Memory B cell (primary cell): ENCODE results near the gene NXPE3.

Experiments
- ATAC-seq: fragments of 150-1000 bp; cut with Tn5 transposase; 2 replicates; pipeline ENCODE4 v1.10.0; 2021; ENCODE audit warnings: low read depth, mild to moderate bottlenecking, moderate library complexity
- DNase-seq, 2 donors: peaks; one replicate each; pipeline ENCODE4 v3.0.0; 2022; ENCODE audit warnings: low spot score in 2 of 2
- H3K27ac Mint-ChIP-seq: one replicate; pipeline ENCODE4 v1.8.0; 2022; ENCODE audit warnings: mild to moderate bottlenecking, moderate library complexity, mixed read lengths
- H3K27me3 Mint-ChIP-seq: one replicate; pipeline ENCODE4 v1.8.0; 2022; ENCODE audit warnings: mixed read lengths
- H3K36me3 Mint-ChIP-seq: one replicate; pipeline ENCODE4 v1.8.0; 2022; ENCODE audit warnings: mild to moderate bottlenecking, mixed read lengths
- H3K4me1 Mint-ChIP-seq: one replicate; pipeline ENCODE4 v1.8.0; 2022; ENCODE audit warnings: mixed read lengths
- H3K4me3 Mint-ChIP-seq: one replicate; pipeline ENCODE4 v1.8.0; 2022; ENCODE audit warnings: mild to moderate bottlenecking, moderate library complexity, mixed read lengths
- H3K9me3 Mint-ChIP-seq: one replicate; pipeline ENCODE4 v1.8.0; 2022; ENCODE audit warnings: mixed read lengths

Gene NXPE3

DNA sequence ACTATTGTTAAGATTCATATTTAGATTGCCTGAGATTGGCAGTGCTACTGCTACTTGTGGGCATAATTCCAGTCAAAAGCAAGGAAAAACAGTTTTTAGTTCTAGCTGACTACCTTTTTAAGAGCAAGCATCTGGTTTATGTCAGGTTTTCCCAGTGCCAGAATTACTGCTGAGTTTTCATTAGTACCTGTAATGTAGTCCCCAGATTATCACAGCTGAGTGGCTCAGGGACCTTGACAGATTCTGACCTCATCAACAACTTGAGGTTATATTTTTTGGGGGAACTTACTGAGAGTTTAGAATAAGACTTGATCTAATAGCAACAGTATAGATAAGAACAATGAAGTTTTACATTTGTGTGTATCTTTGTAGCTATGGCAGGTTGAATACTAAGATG lies 31.0 kb downstream of the NXPE3 start:
- H3K9me3 Mint-ChIP-seq: no peaks in the 10 kb centered on the region
- ATAC-seq (no peak), DNase-seq (no peak)
- no peak overlapping the region for H3K4me3 Mint-ChIP-seq
- H3K27me3 Mint-ChIP-seq: no peaks in the 10 kb centered on the region
- H3K36me3 Mint-ChIP-seq: peaks cover 6% of the 10 kb centered on the region
- peaks cover 14% of the 10 kb centered on the region for H3K4me1 Mint-ChIP-seq
- H3K27ac Mint-ChIP-seq: no peak overlapping the region

DNA sequence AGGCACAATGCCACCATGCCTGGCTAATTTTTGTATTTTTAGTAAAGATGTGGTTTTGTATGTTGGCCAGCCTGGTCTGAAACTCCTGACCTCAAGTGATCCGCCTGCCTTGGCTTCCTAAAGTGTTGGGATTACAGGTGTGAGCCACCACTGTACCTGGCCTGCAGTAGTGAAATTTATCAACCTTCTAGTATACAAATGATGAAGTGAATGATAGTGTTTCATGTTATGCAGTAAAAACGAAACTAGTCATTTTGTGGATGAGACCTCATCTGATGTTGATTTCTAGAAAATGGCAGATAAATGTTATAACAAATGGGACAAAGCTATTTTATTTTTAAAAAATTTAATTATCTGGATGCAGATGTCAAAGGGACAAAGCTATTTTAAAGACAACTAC lies 32.9 kb downstream of the NXPE3 start:
- H3K9me3 Mint-ChIP-seq: no peaks in the 10 kb centered on the region
- H3K27ac Mint-ChIP-seq: no peak overlapping the region
- DNase-seq (no peak), ATAC-seq (no peak)
- H3K4me3 Mint-ChIP-seq: no peak overlapping the region
- H3K36me3 Mint-ChIP-seq: peaks cover 2% of the 10 kb centered on the region
- peaks cover 21% of the 10 kb centered on the region for H3K4me1 Mint-ChIP-seq
- no peaks in the 10 kb centered on the region for H3K27me3 Mint-ChIP-seq

DNA sequence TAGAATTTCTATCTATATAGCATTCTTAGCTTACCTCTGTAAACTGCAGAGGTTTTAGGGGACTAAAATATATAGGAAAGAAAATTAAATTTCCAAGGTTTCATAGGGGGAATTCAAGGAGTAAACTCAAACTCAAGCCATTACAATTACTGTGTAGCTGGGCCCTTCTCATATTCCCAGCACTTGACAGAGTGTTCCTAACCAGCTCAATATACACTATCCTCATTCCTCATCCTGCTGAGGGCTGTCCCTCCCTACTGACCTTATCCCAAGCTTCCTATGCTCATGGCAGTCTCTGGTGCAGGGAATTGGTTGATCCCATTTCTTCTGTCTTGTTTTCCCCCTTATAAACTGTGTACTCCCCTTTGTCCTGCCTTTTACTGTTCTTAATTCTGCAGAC lies 33.9 kb downstream of the NXPE3 start:
- Mint-ChIP-seq H3K4me1 (peaks cover 27% of the 10 kb centered on the region), H3K36me3 (peaks cover 5% of the 10 kb centered on the region), H3K27me3 (no peaks in the 10 kb centered on the region), H3K4me3 (no peak overlapping the region), H3K9me3 (no peaks in the 10 kb centered on the region), H3K27ac (no peak overlapping the region)
- DNase-seq: no peak
- no peak for ATAC-seq

DNA sequence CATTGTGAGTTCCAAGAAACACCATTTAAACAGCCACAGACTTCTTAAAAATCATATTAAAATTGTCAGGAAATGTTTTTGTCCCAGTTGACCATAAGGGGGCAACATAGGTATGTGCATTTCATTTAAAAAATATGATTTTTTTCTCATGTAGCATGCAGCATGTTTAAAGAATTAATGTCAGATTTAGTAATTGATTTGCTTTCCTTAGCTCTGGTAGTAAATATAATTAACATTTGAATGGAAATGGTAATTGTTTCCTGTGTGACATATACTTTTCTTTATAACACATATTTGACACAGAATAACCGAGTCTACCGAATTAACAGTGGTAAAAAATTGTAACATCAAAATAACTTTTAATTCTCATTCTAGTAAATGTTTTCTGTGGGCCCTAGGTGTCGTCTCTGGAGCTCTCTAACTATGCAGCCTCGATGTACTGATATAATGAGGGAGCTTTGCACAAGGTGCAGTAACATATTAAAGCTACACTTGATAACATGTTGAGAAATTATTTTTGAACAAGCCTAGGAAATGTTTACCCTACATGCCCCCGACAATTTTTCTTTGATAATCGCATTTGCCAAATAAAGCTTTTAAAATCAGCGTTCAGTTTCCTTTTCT lies 34.9 kb downstream of the NXPE3 start:
- H3K27ac Mint-ChIP-seq: peak overlapping the region; percentile 58
- DNase-seq (peak in 1 of 2 donors; percentile 26), ATAC-seq (no peak)
- peaks cover 29% of the 10 kb centered on the region for H3K4me1 Mint-ChIP-seq
- H3K4me3 Mint-ChIP-seq: no peak overlapping the region
- no peaks in the 10 kb centered on the region for H3K9me3 Mint-ChIP-seq
- H3K27me3 Mint-ChIP-seq: no peaks in the 10 kb centered on the region
- peaks cover 7% of the 10 kb centered on the region for H3K36me3 Mint-ChIP-seq

DNA sequence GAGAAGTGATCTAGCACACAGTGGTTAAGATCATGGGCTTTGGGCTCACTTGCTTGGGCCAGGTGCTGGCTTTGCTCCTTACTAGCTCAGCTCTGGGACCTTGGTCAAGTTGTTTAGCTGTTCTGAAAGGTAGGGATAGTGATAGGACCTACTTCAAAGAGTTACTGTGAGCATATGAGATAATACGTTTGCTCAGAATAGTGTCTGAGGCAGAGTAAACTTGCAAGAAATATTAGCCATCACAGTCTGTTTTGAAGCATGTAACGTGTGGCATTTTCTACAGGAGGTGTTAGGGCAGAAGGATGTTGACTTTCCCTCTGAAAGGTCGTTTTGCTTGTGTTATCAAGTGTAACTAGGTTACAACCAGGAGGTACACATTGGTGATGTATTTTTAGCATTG lies 35.8 kb downstream of the NXPE3 start:
- Mint-ChIP-seq H3K27ac (peak overlapping the region; percentile 58), H3K4me3 (no peak overlapping the region), H3K36me3 (peaks cover 9% of the 10 kb centered on the region)

DNA sequence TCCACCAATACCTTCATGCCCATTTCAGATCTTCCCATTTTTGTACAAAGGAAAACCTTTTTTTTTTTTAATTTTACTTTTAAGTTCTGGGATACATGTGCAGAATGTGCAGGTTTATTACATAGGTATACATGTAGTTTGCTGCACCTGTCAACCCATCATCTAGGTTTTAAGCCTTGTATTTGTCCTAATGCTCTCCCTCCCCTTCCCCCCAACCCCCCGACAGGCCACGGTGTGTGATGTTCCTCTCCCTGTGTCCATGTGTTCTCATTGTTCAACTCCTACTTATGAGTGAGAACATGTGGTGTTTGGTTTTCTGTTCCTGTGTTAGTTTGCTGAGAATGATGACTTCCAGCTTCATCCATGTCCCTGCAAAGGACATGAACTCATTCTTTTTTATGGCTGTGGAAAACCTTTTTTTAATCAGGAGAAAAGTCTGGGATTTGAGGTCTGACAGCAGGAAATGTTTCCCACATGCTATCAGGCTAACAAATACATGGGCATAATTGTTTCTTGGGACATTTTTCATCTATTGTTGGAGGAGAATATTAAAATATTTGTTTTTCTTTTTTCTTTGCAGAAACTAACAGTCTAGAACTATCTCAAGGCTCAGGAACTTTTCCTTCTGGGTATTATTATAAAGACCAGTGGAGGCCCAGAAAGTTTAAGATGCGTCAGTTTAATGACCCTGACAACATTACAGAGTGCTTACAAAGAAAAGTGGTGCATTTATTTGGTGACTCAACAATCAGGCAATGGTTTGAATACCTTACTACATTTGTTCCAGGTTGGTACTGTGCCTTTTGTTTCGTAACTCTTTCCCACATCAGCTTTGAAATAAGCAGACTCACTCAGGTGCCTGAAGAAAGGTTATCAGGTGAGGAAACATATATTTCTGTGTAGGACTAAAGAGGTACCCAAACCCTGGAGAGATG lies 37.5 kb downstream of the NXPE3 start:
- H3K4me3 Mint-ChIP-seq: no peak overlapping the region
- H3K4me1 Mint-ChIP-seq: peaks cover 31% of the 10 kb centered on the region
- peak overlapping the region; percentile 83 for H3K27ac Mint-ChIP-seq
- H3K27me3 Mint-ChIP-seq: no peaks in the 10 kb centered on the region
- ATAC-seq: no peak
- H3K9me3 Mint-ChIP-seq: no peaks in the 10 kb centered on the region
- no peak for DNase-seq
- peaks cover 11% of the 10 kb centered on the region for H3K36me3 Mint-ChIP-seq

More for the DNA sequence above, 35.8 kb downstream of the NXPE3 start:
- Mint-ChIP-seq H3K27me3 (no peaks in the 10 kb centered on the region), H3K4me1 (peaks cover 28% of the 10 kb centered on the region), H3K9me3 (no peaks in the 10 kb centered on the region)
- DNase-seq: no peak
- ATAC-seq: peak; percentile 37

DNA sequence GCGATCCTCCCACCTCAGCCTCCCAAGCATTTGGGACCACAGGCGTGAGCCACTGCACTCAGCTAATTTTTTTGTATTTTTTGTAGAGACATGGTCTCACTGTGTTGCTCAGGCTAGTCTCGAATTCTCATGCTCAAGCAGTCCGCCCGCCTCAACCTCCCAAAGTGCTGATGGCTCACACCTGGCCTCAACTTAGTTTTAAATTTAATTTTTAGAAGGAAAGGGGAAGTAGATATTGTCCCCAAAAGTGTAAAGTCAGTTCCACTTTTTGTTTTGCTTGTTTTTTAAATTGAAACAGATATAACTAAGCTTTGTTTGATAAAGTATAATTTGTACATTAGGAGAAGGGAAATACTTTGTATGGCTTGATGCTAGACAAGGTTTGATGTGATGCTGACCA lies 39.0 kb downstream of the NXPE3 start:
- no peaks in the 10 kb centered on the region for H3K9me3 Mint-ChIP-seq
- peaks cover 18% of the 10 kb centered on the region for H3K36me3 Mint-ChIP-seq

DNA sequence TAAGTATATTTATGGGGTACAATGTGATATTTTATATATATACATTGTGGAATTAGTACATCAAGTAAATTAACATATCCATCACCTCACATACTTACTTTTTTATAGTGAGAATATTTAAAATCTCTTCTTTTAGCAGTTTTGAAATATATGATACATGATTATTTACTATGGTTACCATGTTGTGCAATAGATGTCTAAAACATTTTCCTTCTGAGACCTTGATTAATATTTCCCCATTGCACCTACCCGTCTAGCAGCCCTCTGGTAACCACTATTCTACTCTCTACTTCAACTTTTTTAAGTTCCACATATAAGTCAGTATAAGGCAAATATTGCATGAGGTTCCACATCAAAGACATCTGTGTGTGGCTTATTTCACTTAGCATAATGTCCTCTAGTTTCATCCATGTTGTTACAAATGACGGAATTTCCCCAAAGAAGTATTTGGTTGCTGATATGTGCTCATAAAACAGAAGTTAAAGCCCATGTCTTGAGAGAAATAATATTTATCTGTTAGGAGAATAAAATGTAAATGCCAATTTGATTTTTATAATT lies 40.7 kb downstream of the NXPE3 start:
- ATAC-seq (peak; percentile 73), DNase-seq (no peak)
- H3K27ac Mint-ChIP-seq: peak overlapping the region; percentile 78
- H3K27me3 Mint-ChIP-seq: no peaks in the 10 kb centered on the region
- no peaks in the 10 kb centered on the region for H3K9me3 Mint-ChIP-seq
- peak overlapping the region; percentile 14 for H3K4me3 Mint-ChIP-seq
- H3K4me1 Mint-ChIP-seq: peaks cover 30% of the 10 kb centered on the region
- peaks cover 18% of the 10 kb centered on the region for H3K36me3 Mint-ChIP-seq

More for the DNA sequence above, 39.0 kb downstream of the NXPE3 start:
- ATAC-seq (peak; percentile 68), DNase-seq (peak in 1 of 2 donors; percentile 22)
- no peaks in the 10 kb centered on the region for H3K27me3 Mint-ChIP-seq
- H3K4me1 Mint-ChIP-seq: peaks cover 31% of the 10 kb centered on the region
- H3K27ac Mint-ChIP-seq: peak overlapping the region; percentile 83
- H3K4me3 Mint-ChIP-seq: peak overlapping the region; percentile 68

DNA sequence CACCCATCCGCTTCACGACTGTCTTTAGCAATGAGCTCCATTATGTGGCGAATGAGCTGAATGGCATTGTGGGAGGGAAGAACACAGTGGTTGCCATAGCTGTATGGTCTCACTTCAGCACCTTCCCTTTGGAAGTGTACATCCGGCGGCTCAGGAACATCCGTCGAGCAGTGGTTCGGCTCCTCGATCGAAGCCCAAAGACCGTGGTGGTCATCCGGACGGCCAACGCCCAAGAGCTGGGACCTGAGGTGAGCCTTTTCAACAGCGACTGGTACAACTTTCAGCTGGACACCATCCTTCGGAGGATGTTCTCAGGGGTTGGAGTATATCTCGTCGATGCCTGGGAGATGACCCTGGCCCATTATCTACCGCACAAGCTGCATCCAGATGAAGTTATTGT lies 42.5 kb downstream of the NXPE3 start:
- DNase-seq: no peak
- Mint-ChIP-seq H3K27ac (peak overlapping the region; percentile 50), H3K4me1 (peaks cover 23% of the 10 kb centered on the region), H3K4me3 (no peak overlapping the region), H3K36me3 (peaks cover 19% of the 10 kb centered on the region), H3K27me3 (no peaks in the 10 kb centered on the region), H3K9me3 (no peaks in the 10 kb centered on the region)
- no peak for ATAC-seq

DNA sequence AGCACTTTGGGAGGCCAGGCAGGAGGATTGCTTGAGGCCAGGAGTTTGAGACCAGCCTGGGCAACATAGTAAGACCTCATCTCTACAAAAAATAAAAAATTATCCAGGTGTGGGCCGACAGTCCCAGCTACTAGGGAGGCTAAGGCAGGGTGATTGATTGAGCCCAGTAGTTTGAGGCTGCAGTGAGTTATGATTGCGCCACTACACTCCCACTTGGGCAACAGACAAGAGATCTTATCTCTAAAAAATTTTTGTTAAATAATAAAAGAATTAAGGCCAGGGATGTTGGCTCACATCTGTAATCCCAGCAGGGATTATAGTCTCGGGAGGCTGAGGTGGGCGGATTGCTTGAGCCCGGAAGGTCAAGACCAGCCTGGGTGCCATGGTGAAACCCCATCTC lies 44.5 kb downstream of the NXPE3 start:
- H3K4me1 Mint-ChIP-seq: peaks cover 23% of the 10 kb centered on the region
- peak overlapping the region; percentile 16 for H3K27ac Mint-ChIP-seq
- no peak overlapping the region for H3K4me3 Mint-ChIP-seq
- no peak for ATAC-seq
- no peak for DNase-seq
- no peaks in the 10 kb centered on the region for H3K9me3 Mint-ChIP-seq
- H3K36me3 Mint-ChIP-seq: peaks cover 14% of the 10 kb centered on the region
- H3K27me3 Mint-ChIP-seq: no peaks in the 10 kb centered on the region

DNA sequence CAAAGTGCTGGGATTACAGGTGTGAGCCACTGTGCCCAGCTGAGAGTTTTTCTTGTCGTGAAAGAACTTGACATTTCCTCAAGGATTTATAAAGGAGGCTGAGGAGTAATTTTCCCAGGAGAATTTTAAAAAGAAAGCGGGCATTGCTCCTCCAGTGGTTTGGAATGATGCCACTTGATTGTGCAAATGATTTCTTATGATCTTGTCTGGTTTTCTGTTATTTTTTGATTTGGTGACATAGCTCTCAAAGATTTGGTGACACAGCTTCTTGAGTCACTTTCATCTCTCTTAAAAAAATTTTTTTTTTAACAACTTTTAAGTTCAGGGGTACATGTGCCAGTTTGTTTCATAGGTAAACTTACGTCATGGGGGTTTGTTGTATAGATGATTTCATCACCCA lies 45.7 kb downstream of the NXPE3 start:
- no peak overlapping the region for H3K4me3 Mint-ChIP-seq
- H3K36me3 Mint-ChIP-seq: peaks cover 13% of the 10 kb centered on the region
- DNase-seq (no peak), ATAC-seq (no peak)
- no peaks in the 10 kb centered on the region for H3K9me3 Mint-ChIP-seq
- peak overlapping the region; percentile 11 for H3K27ac Mint-ChIP-seq
- H3K27me3 Mint-ChIP-seq: no peaks in the 10 kb centered on the region
- peaks cover 27% of the 10 kb centered on the region for H3K4me1 Mint-ChIP-seq

DNA sequence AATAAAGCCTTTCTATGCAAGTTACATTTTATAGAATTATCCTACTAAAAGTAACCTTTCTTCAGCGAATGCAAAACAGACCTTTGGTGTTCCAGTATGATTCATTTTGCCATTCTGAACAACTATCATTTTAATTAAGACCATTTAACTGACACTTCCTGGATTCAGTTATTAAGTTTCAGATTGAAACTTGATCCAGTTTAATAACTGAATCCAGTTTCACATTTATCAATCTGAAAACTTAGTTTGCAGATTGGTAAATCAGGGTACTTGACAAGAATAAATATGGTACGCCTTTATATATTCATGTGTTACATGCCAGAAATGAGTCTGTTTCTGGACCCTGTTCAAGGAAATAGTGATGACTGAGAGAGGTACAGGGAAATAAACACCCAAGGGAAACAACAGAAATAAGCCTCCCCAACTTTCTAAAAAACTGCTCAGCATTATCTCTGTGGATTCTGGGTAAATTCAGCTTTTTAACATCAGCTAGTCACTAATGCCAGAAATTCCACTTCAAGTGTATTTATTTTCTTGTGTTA lies 47.0 kb downstream of the NXPE3 start:
- Mint-ChIP-seq H3K27ac (peak overlapping the region; percentile 96), H3K4me1 (peaks cover 33% of the 10 kb centered on the region), H3K27me3 (no peaks in the 10 kb centered on the region), H3K4me3 (peak overlapping the region; percentile 82), H3K36me3 (peaks cover 12% of the 10 kb centered on the region), H3K9me3 (no peaks in the 10 kb centered on the region)
- DNase-seq (no peak), ATAC-seq (no peak)

DNA sequence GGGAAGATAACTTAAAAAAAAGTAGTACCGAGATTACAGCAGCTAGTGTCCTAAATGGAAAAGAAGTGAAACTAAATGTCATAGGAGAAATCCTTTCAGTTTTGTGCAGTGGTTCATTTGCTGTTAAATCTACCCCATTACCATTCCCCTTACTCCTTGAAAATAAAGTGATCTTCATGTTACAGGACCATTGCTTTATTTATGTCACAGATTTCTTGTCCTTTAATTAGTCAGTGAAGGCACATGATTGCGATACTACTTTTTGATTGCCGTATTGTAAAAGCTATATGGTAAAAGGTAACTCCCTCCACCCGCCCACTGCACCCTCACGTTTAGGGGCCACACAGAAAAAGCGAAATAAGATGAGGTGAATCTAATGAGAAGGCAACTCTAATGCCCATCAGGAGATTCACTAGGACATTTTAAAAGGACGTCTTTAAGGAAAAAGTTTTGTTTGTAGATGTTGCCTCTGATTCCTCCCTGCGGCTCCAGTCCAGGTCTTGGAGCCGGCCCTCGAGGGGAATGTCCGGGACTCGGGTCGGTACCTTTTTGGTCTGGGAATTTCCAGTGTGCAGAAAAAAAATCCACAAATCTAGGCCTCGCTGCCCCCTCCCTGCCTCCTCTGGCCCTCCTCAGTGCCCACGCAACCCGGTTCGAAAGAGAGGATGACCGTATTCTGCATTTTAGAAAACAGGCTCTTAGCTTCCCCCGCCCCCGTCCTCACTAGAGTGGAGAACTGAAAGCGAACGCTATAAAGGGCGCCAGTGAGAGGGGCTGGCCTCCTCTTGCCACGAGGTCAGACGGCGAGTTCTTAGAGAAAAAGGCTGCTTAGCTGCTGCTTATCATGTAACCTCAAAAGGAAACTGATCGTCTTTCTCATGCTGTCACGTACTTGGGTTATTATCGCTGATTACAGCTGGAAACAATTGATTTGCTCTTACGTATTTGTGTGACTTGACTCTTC lies 48.5 kb downstream of the NXPE3 start:
- Mint-ChIP-seq H3K4me1 (peaks cover 45% of the 10 kb centered on the region), H3K27ac (peak overlapping the region; percentile 96), H3K4me3 (peak overlapping the region; percentile 87), H3K36me3 (peaks cover 5% of the 10 kb centered on the region), H3K27me3 (no peaks in the 10 kb centered on the region), H3K9me3 (no peaks in the 10 kb centered on the region)
- peak; percentile 78 for ATAC-seq
- peak; percentile 75 to 83 for DNase-seq
